Mesenchymal stem cell (in vitro differentiated cells and primary cell): ENCODE results near the gene PTMA.

ENCODE experiments used
- DNase-seq: peaks from one replicate; pipeline ENCODE4 v3.0.0-alpha.2; 2013
- H2AFZ ChIP-seq: one replicate; pipeline ENCODE4 v1.6.1; 2013; ENCODE audit warnings: low read depth, mild to moderate bottlenecking, control low read depth, inconsistent platforms, low read length, moderate library complexity
- H2AK5ac ChIP-seq: 2 replicates; pipeline ENCODE4 v1.6.1; 2013; ENCODE audit warnings: low read length, moderate library complexity, mild to moderate bottlenecking, inconsistent platforms; ENCODE audit not compliant: severe bottlenecking
- H2BK120ac ChIP-seq: one replicate; pipeline ENCODE4 v1.6.1; 2013; ENCODE audit warnings: low read depth, mild to moderate bottlenecking, inconsistent platforms, low read length, moderate library complexity
- H2BK12ac ChIP-seq, 2 experiments: one replicate each; pipeline ENCODE4 v1.6.1; 2013; ENCODE audit warnings: inconsistent platforms in 2 of 2, low read length in 2 of 2, mild to moderate bottlenecking in 2 of 2, moderate library complexity in 2 of 2, control low read depth in 1 of 2
- H2BK15ac ChIP-seq: one replicate; pipeline ENCODE4 v1.6.1; 2013; ENCODE audit warnings: mild to moderate bottlenecking, low read depth, inconsistent platforms; ENCODE audit not compliant: poor library complexity, severe bottlenecking
- H2BK5ac ChIP-seq: 2 replicates; pipeline ENCODE4 v1.6.1; 2013; ENCODE audit warnings: low read depth, mild to moderate bottlenecking, low read length, control low read depth, inconsistent platforms; ENCODE audit not compliant: poor library complexity, severe bottlenecking
- H3K14ac ChIP-seq, 2 experiments: one replicate each; pipeline ENCODE4 v1.6.1; 2013; ENCODE audit warnings: inconsistent platforms in 2 of 2, low read length in 2 of 2, control low read depth in 1 of 2, mild to moderate bottlenecking in 1 of 2, moderate library complexity in 1 of 2
- H3K18ac ChIP-seq, 2 experiments: one replicate each; pipeline ENCODE4 v1.6.1; 2013; ENCODE audit warnings: inconsistent platforms in 2 of 2, low read length in 2 of 2, control low read depth in 1 of 2, low read depth in 1 of 2, mild to moderate bottlenecking in 1 of 2
- H3K23ac ChIP-seq, 2 experiments: one replicate each; pipeline ENCODE4 v1.6.1; 2013; ENCODE audit warnings: inconsistent platforms in 2 of 2, low read length in 2 of 2, mild to moderate bottlenecking in 2 of 2, moderate library complexity in 2 of 2, control low read depth in 1 of 2
- H3K27ac ChIP-seq: 2 replicates; pipeline ENCODE4 v1.5.1; 2013; ENCODE audit warnings: mild to moderate bottlenecking, moderate library complexity, low read length, control low read depth, inconsistent platforms; ENCODE audit not compliant: poor library complexity, severe bottlenecking
- H3K27me3 ChIP-seq, 2 experiments: 2 replicates each; pipeline versions ENCODE4 v1.6.1 to v1.7.0; 2013; ENCODE audit warnings: low read length in 2 of 2, mild to moderate bottlenecking in 2 of 2, moderate library complexity in 2 of 2, control low read depth in 1 of 2, inconsistent platforms in 1 of 2; ENCODE audit not compliant: control insufficient read depth in 1 of 2, insufficient read depth in 1 of 2
- H3K36me3 ChIP-seq, 2 experiments: 2 replicates each; pipeline versions ENCODE4 v1.6.1 to v1.7.0; 2013; ENCODE audit warnings: low read length in 2 of 2, control low read depth in 1 of 2, inconsistent platforms in 1 of 2, low read depth in 1 of 2, mild to moderate bottlenecking in 1 of 2; ENCODE audit not compliant: insufficient read depth in 2 of 2, control insufficient read depth in 1 of 2
- H3K4ac ChIP-seq, 2 experiments: one replicate each; pipeline ENCODE4 v1.6.1; 2013; ENCODE audit warnings: inconsistent platforms in 2 of 2, low read length in 2 of 2, mild to moderate bottlenecking in 2 of 2, moderate library complexity in 2 of 2, control low read depth in 1 of 2, low read depth in 1 of 2
- H3K4me1 ChIP-seq: 2 replicates; pipeline ENCODE4 v1.6.1; 2013; ENCODE audit warnings: low read depth, low read length, control low read depth; ENCODE audit not compliant: control insufficient read depth, insufficient read depth
- H3K4me2 ChIP-seq: 2 replicates; pipeline ENCODE4 v1.6.1; 2013; ENCODE audit warnings: low read length, mild to moderate bottlenecking, inconsistent platforms; ENCODE audit not compliant: poor library complexity, severe bottlenecking
- H3K4me3 ChIP-seq, 2 experiments: 2 replicates each; pipeline versions ENCODE4 v1.5.1 to v1.7.0; 2013; ENCODE audit warnings: low read length in 2 of 2, mild to moderate bottlenecking in 2 of 2, control low read depth in 1 of 2, low read depth in 1 of 2; ENCODE audit not compliant: insufficient read depth in 1 of 2
- H3K79me1 ChIP-seq: replicated peaks from 2 replicates; pipeline ENCODE4 v1.6.1; 2013; ENCODE audit warnings: mild to moderate bottlenecking, control low read depth, low read length, inconsistent platforms; ENCODE audit not compliant: poor library complexity, severe bottlenecking
- H3K9ac ChIP-seq: 2 replicates; pipeline ENCODE4 v1.7.0; 2013; ENCODE audit warnings: mild to moderate bottlenecking, low read length, moderate library complexity
- H3K9me3 ChIP-seq: 2 replicates; pipeline ENCODE4 v1.7.0; 2013; ENCODE audit warnings: mild to moderate bottlenecking, low read length; ENCODE audit not compliant: control insufficient read depth
- H4K8ac ChIP-seq: one replicate; pipeline ENCODE4 v1.6.1; 2013; ENCODE audit warnings: inconsistent platforms, mild to moderate bottlenecking, low read length, moderate library complexity
- H4K91ac ChIP-seq: one replicate; pipeline ENCODE4 v1.6.1; 2013; ENCODE audit warnings: mild to moderate bottlenecking, low read length, inconsistent platforms
- WGBS: methylation state at CpG from one replicate; pipeline ENCODE4 v1.1.7; 2013; ENCODE audit warnings: mixed read lengths; 5-methylcytosine and 5-hydroxymethylcytosine counted together

Gene PTMA

GRCh38 chr2:231662028-231662810 is 46.1 kb upstream of the PTMA start:
- peak; percentile 95 for DNase-seq
- Histone ChIP-seq H2BK15ac (peak overlapping the region; percentile 96), H2AFZ (peak overlapping the region; percentile 72), H4K91ac (peak overlapping the region; percentile 92), H3K9me3 (no peaks in the 10 kb centered on the region), H3K14ac (no peak overlapping the region), H3K36me3 (no peaks in the 10 kb centered on the region), H3K9ac (peak overlapping the region; percentile 91), H3K27me3 (no peaks in the 10 kb centered on the region), H3K79me1 (peaks cover 2% of the 10 kb centered on the region), H3K4ac (peak overlapping the region; percentile 90 to 92), H3K18ac (peak overlapping the region; percentile 92 to 96), H4K8ac (peak overlapping the region; percentile 95), H3K27ac (no peak overlapping the region), H3K4me1 (peaks cover 28% of the 10 kb centered on the region), H2BK120ac (peak overlapping the region; percentile 73), H3K4me3 (peak overlapping the region; percentile 40 to 76), H2BK5ac (peak overlapping the region; percentile 11), H2AK5ac (peak overlapping the region; percentile 53), H3K4me2 (peak overlapping the region; percentile 80), H2BK12ac (no peak overlapping the region), H3K23ac (no peak overlapping the region)
- 12% methylated on average over 82 of the region's 87 CpGs for WGBS

- Histone ChIP-seq H2AK5ac (peak overlapping the region; percentile 27), H3K4me3 (peak overlapping the region in 1 of 2 experiments; percentile 76), H2BK5ac (no peak overlapping the region), H3K27ac (no peak overlapping the region), H3K36me3 (no peaks in the 10 kb centered on the region), H3K18ac (peak overlapping the region; percentile 35 to 96), H3K79me1 (peaks cover 2% of the 10 kb centered on the region), H2BK15ac (peak overlapping the region; percentile 44), H3K14ac (no peak overlapping the region), H2BK12ac (peak overlapping the region; percentile 25 to 28), H3K4me1 (peaks cover 32% of the 10 kb centered on the region), H3K27me3 (no peaks in the 10 kb centered on the region), H3K9ac (peak overlapping the region; percentile 66), H3K23ac (no peak overlapping the region), H2BK120ac (no peak overlapping the region), H3K4ac (peak overlapping the region; percentile 25 to 90), H3K4me2 (no peak overlapping the region), H2AFZ (peak overlapping the region; percentile 72), H4K91ac (peak overlapping the region; percentile 62), H3K9me3 (no peaks in the 10 kb centered on the region), H4K8ac (peak overlapping the region; percentile 90)
- DNase-seq, result no peak
- 97% methylated on average over 34 of the region's 34 CpGs for WGBS
Measured at GRCh38 chr2:231662811-231663457, 45.4 kb upstream of the PTMA start.

GRCh38 chr2:231663458-231664212 is 44.7 kb upstream of the PTMA start:
- no peak for DNase-seq
- peak overlapping the region; percentile 44 for H2BK15ac ChIP-seq
- H3K4me3 ChIP-seq, result no peak overlapping the region
- H3K4ac ChIP-seq, result peak overlapping the region; percentile 29 to 57
- H4K8ac ChIP-seq, result peak overlapping the region; percentile 90
- peaks cover 32% of the 10 kb centered on the region for H3K4me1 ChIP-seq
- no peaks in the 10 kb centered on the region for H3K36me3 ChIP-seq
- H3K23ac ChIP-seq, result no peak overlapping the region
- H3K27ac ChIP-seq, result no peak overlapping the region
- peak overlapping the region; percentile 28 to 76 for H2BK12ac ChIP-seq
- no peak overlapping the region for H3K14ac ChIP-seq
- peaks cover 2% of the 10 kb centered on the region for H3K79me1 ChIP-seq
- H3K4me2 ChIP-seq, result no peak overlapping the region
- no peak overlapping the region for H2AFZ ChIP-seq
- no peak overlapping the region for H2BK5ac ChIP-seq
- H3K18ac ChIP-seq, result no peak overlapping the region
- H3K9me3 ChIP-seq, result no peaks in the 10 kb centered on the region
- H3K27me3 ChIP-seq, result no peaks in the 10 kb centered on the region
- peak overlapping the region; percentile 34 for H4K91ac ChIP-seq
- H2AK5ac ChIP-seq, result peak overlapping the region; percentile 27
- H3K9ac ChIP-seq, result no peak overlapping the region
- no peak overlapping the region for H2BK120ac ChIP-seq
- WGBS, result 97% methylated on average over 27 of the region's 27 CpGs
